GM12878 (cell line): ENCODE measurements around the gene TMEM50A.

Experiments
- EGR1 ChIP-seq, 2 experiments: IDR thresholded peaks; 1 replicate in 1 of 2; 2 replicates in 1 of 2; pipeline ENCODE4 v1.6.1; 2011 to 2012; ENCODE audit warnings: low read depth in 2 of 2, low read length in 2 of 2, borderline replicate concordance in 1 of 2, mild to moderate bottlenecking in 1 of 2, moderate library complexity in 1 of 2
- FOXK2 ChIP-seq: fragments of 450-650 bp; IDR thresholded peaks from 2 replicates; pipeline ENCODE4 v1.6.1; 2017; ENCODE audit warnings: mild to moderate bottlenecking, moderate library complexity
- NBN ChIP-seq: fragments of 450-650 bp; IDR thresholded peaks from 2 replicates; pipeline ENCODE4 v1.6.1; 2016
- TF ChIP-seq, protein P1 (sequence below), 3 experiments: IDR thresholded peaks in 2 of 3; conservative IDR thresholded peaks in 1 of 3; 2 replicates each; pipeline ENCODE4 v1.5.1; 2011; ENCODE audit warnings: low read depth in 3 of 3, low read length in 3 of 3, mild to moderate bottlenecking in 3 of 3, control low read depth in 2 of 3, moderate library complexity in 2 of 3, inconsistent platforms in 1 of 3, mixed read lengths in 1 of 3; ENCODE audit not compliant: control insufficient read depth in 2 of 3, insufficient read depth in 1 of 3; ENCODE audit errors: extremely low read depth in 1 of 3
- TF ChIP-seq, protein P2 (sequence below): fragments of 450-650 bp; IDR thresholded peaks from 2 replicates; pipeline ENCODE4 v1.6.1; 2017; ENCODE audit warnings: mild to moderate bottlenecking, moderate library complexity

DNA sequence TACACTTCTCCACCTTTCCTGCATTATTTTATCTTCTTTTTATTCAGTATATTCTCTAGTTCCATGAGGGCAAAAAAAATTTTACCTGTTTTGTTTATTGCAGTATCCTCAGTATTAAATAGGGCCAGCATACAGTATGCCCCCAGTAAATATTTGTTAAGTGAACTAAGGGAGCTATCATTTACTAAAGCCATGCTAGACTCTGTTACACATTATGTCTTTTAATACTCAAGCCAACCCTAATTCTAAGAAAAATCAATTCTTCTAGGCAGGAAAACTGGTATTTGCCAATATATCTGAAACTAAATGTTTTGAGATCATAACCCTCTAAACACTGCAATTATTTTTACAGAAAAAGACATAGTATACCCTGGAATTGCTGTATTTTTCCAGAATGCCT, 18.3 kb downstream of the TMEM50A start:
- TF ChIP-seq, protein P1, sequence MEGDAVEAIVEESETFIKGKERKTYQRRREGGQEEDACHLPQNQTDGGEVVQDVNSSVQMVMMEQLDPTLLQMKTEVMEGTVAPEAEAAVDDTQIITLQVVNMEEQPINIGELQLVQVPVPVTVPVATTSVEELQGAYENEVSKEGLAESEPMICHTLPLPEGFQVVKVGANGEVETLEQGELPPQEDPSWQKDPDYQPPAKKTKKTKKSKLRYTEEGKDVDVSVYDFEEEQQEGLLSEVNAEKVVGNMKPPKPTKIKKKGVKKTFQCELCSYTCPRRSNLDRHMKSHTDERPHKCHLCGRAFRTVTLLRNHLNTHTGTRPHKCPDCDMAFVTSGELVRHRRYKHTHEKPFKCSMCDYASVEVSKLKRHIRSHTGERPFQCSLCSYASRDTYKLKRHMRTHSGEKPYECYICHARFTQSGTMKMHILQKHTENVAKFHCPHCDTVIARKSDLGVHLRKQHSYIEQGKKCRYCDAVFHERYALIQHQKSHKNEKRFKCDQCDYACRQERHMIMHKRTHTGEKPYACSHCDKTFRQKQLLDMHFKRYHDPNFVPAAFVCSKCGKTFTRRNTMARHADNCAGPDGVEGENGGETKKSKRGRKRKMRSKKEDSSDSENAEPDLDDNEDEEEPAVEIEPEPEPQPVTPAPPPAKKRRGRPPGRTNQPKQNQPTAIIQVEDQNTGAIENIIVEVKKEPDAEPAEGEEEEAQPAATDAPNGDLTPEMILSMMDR (IDR thresholded peaks at IDR 0.05 in 2 of 3, conservative IDR thresholded peaks at IDR 0.05 in 1 of 3; ENCODE audit: control insufficient read depth in 2 of 3, extremely low read depth in 1 of 3, insufficient read depth in 1 of 3, low read depth in 3 of 3, low read length in 3 of 3) = no peak
- TF ChIP-seq EGR1 (IDR thresholded peaks at IDR 0.05; ENCODE audit: borderline replicate concordance in 1 of 2, low read depth in 2 of 2, low read length in 2 of 2) = no peak
- TF ChIP-seq NBN = no peak
- TF ChIP-seq FOXK2 = no peak
- TF ChIP-seq, protein P2, sequence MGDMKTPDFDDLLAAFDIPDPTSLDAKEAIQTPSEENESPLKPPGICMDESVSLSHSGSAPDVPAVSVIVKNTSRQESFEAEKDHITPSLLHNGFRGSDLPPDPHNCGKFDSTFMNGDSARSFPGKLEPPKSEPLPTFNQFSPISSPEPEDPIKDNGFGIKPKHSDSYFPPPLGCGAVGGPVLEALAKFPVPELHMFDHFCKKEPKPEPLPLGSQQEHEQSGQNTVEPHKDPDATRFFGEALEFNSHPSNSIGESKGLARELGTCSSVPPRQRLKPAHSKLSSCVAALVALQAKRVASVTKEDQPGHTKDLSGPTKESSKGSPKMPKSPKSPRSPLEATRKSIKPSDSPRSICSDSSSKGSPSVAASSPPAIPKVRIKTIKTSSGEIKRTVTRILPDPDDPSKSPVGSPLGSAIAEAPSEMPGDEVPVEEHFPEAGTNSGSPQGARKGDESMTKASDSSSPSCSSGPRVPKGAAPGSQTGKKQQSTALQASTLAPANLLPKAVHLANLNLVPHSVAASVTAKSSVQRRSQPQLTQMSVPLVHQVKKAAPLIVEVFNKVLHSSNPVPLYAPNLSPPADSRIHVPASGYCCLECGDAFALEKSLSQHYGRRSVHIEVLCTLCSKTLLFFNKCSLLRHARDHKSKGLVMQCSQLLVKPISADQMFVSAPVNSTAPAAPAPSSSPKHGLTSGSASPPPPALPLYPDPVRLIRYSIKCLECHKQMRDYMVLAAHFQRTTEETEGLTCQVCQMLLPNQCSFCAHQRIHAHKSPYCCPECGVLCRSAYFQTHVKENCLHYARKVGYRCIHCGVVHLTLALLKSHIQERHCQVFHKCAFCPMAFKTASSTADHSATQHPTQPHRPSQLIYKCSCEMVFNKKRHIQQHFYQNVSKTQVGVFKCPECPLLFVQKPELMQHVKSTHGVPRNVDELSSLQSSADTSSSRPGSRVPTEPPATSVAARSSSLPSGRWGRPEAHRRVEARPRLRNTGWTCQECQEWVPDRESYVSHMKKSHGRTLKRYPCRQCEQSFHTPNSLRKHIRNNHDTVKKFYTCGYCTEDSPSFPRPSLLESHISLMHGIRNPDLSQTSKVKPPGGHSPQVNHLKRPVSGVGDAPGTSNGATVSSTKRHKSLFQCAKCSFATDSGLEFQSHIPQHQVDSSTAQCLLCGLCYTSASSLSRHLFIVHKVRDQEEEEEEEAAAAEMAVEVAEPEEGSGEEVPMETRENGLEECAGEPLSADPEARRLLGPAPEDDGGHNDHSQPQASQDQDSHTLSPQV = no peak
